ENCODE results near the gene PDGFRA. TPM values are rescaled to one million over a fixed set of nuclear protein-coding genes. Genes with fewer than 3 reads are reported as not detected.

PDGFRA gene
- total RNA-seq, 1 experiment from 2014 or later, result 0.25 TPM

DNA sequence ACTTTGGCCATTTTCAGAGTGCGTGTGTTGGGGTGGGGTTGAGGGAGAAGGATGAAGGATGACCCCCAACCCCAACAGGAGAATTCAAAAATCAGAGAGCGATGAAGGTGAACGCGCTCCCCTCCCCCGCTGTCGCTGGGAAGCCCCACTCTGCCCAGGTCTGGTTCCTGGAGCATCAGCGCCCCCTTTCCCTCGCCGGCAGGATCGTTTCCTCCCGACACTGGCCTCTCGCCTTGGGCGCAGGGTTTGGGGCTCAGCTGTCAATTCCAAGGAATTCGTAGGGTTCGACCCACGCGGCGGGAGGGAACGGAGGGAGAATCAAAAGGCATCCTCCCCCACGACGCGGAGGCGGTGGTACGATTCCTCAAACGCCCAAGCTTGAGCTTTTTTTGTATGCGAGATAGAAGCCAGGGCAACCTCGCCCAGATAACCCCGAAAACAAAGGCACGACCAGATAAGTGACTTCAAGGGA lies 1.0 kb upstream of the PDGFRA start:
- H3K4me2 ChIP-seq (ENCODE audit: low read length), result peak overlapping the region; percentile 86
- TF ChIP-seq, protein P1, sequence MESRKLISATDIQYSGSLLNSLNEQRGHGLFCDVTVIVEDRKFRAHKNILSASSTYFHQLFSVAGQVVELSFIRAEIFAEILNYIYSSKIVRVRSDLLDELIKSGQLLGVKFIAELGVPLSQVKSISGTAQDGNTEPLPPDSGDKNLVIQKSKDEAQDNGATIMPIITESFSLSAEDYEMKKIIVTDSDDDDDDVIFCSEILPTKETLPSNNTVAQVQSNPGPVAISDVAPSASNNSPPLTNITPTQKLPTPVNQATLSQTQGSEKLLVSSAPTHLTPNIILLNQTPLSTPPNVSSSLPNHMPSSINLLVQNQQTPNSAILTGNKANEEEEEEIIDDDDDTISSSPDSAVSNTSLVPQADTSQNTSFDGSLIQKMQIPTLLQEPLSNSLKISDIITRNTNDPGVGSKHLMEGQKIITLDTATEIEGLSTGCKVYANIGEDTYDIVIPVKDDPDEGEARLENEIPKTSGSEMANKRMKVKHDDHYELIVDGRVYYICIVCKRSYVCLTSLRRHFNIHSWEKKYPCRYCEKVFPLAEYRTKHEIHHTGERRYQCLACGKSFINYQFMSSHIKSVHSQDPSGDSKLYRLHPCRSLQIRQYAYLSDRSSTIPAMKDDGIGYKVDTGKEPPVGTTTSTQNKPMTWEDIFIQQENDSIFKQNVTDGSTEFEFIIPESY (IDR thresholded peaks at IDR 0.05; ENCODE audit: extremely low read depth, insufficient replicate concordance, low read length), result no peak
- TF ChIP-seq CBX3 (IDR thresholded peaks at IDR 0.05; ENCODE audit: low read depth) (0 out of 2 replicates have a peak, but pooled peaks have one; percentile 34), ELF1 (IDR thresholded peaks at IDR 0.05; ENCODE audit: borderline replicate concordance, low read depth) (no peak), RAD21 (IDR thresholded peaks at IDR 0.05; ENCODE audit: low read depth) (peak; percentile 92), ZNF274 (IDR thresholded peaks at IDR 0.05; ENCODE audit: low read depth, low read length) (no peak), POLR2A (IDR thresholded peaks at IDR 0.05; ENCODE audit: borderline replicate concordance, extremely low read depth, insufficient read depth, insufficient read length) (no peak), TCF7L2 (IDR thresholded peaks at IDR 0.05; ENCODE audit: borderline replicate concordance, extremely low read depth, insufficient read depth, insufficient read length) (no peak), EZH2phosphoT487 (IDR thresholded peaks at IDR 0.05; ENCODE audit: borderline replicate concordance) (no peak), EGR1 (IDR thresholded peaks at IDR 0.05; ENCODE audit: low read depth) (no peak)
- TF ChIP-seq, protein P2, sequence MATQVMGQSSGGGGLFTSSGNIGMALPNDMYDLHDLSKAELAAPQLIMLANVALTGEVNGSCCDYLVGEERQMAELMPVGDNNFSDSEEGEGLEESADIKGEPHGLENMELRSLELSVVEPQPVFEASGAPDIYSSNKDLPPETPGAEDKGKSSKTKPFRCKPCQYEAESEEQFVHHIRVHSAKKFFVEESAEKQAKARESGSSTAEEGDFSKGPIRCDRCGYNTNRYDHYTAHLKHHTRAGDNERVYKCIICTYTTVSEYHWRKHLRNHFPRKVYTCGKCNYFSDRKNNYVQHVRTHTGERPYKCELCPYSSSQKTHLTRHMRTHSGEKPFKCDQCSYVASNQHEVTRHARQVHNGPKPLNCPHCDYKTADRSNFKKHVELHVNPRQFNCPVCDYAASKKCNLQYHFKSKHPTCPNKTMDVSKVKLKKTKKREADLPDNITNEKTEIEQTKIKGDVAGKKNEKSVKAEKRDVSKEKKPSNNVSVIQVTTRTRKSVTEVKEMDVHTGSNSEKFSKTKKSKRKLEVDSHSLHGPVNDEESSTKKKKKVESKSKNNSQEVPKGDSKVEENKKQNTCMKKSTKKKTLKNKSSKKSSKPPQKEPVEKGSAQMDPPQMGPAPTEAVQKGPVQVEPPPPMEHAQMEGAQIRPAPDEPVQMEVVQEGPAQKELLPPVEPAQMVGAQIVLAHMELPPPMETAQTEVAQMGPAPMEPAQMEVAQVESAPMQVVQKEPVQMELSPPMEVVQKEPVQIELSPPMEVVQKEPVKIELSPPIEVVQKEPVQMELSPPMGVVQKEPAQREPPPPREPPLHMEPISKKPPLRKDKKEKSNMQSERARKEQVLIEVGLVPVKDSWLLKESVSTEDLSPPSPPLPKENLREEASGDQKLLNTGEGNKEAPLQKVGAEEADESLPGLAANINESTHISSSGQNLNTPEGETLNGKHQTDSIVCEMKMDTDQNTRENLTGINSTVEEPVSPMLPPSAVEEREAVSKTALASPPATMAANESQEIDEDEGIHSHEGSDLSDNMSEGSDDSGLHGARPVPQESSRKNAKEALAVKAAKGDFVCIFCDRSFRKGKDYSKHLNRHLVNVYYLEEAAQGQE (IDR thresholded peaks at IDR 0.05; ENCODE audit: low read depth), result no peak
- TF ChIP-seq, protein P3, sequence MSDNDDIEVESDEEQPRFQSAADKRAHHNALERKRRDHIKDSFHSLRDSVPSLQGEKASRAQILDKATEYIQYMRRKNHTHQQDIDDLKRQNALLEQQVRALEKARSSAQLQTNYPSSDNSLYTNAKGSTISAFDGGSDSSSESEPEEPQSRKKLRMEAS (IDR thresholded peaks at IDR 0.05), result no peak
- TF ChIP-seq, protein P4, sequence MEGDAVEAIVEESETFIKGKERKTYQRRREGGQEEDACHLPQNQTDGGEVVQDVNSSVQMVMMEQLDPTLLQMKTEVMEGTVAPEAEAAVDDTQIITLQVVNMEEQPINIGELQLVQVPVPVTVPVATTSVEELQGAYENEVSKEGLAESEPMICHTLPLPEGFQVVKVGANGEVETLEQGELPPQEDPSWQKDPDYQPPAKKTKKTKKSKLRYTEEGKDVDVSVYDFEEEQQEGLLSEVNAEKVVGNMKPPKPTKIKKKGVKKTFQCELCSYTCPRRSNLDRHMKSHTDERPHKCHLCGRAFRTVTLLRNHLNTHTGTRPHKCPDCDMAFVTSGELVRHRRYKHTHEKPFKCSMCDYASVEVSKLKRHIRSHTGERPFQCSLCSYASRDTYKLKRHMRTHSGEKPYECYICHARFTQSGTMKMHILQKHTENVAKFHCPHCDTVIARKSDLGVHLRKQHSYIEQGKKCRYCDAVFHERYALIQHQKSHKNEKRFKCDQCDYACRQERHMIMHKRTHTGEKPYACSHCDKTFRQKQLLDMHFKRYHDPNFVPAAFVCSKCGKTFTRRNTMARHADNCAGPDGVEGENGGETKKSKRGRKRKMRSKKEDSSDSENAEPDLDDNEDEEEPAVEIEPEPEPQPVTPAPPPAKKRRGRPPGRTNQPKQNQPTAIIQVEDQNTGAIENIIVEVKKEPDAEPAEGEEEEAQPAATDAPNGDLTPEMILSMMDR (IDR thresholded peaks at IDR 0.05 in 2 of 3, conservative IDR thresholded peaks at IDR 0.05 in 1 of 3; ENCODE audit: borderline replicate concordance in 1 of 3, insufficient read depth in 1 of 3, low read depth in 2 of 3, low read length in 2 of 3), result peak; percentile 77 to 83 (median 82)
- ChIA-PET POLR2A (no interaction called here), CTCF (interaction anchor here (1.5 to 1.6 kb wide), 3 partner anchors 298 to 322 kb away, joined by 3 to 5 read pairs (median 4); no protein-coding TSS in a partner anchor), RAD21 (ENCODE audit: low non-redundant PET in 1 of 2, low total read pairs in 2 of 2, uncharacterized antibody in 2 of 2, unreplicated experiment in 2 of 2) (no interaction called here)
- no peaks in the 10 kb centered on the region for H3K9me2 ChIP-seq (ENCODE audit: insufficient read depth)
- no peak overlapping the region for H3K9ac ChIP-seq (ENCODE audit: low read length)
- no peaks in the 10 kb centered on the region for H3K79me2 ChIP-seq (ENCODE audit: insufficient read depth, low read length)
- no peak overlapping the region for H3K27ac ChIP-seq (ENCODE audit: low read depth, low read length)
- no peaks in the 10 kb centered on the region for H3K9me3 ChIP-seq (ENCODE audit: control insufficient read depth in 1 of 2, insufficient read depth in 1 of 2, low read depth in 1 of 2, low read length in 2 of 2)
- no peaks in the 10 kb centered on the region for H4K20me1 ChIP-seq (ENCODE audit: insufficient read depth)
- no peaks in the 10 kb centered on the region for H3K27me3 ChIP-seq (ENCODE audit: insufficient read depth, low read length)
- H2AFZ ChIP-seq (ENCODE audit: low read depth, low read length, poor library complexity, severe bottlenecking), result peak overlapping the region; percentile 95
- peak overlapping the region; percentile 9 to 51 for H3K4me3 ChIP-seq (replicated peaks in 1 of 2; ENCODE audit: low read depth in 1 of 2, low read length in 2 of 2)
- DNase-seq (ENCODE audit: low read depth, low spot score), result no peak
- intact Hi-C loops (cut with micrococcal nuclease), result loop anchor here (1.0 kb wide), 1 partner anchor 320 kb away; no protein-coding TSS in a partner anchor
- H3K4me1 ChIP-seq (ENCODE audit: control insufficient read depth in 1 of 2, insufficient read depth in 2 of 2, low read length in 2 of 2), result peaks cover 0 to 13% of the 10 kb centered on the region in 2 experiments; a peak in 2 of 4 replicates
- no peaks in the 10 kb centered on the region for H3K36me3 ChIP-seq (ENCODE audit: control insufficient read depth in 1 of 2, insufficient read depth in 2 of 2, low read length in 2 of 2)
- peak; percentile 94 for ATAC-seq
- no TSS peak for BruUV-seq (replicated peaks)
